OCI-LY1 (cell line): ENCODE measurements around the gene STK32C.

Source experiments
- H2AFZ ChIP-seq: fragments of 200-600 bp; sonication (generic), shearing (Covaris generic); 2 replicates; pipeline ENCODE4 v1.6.0; 2014; ENCODE audit warnings: antibody characterized with exemption, mild to moderate bottlenecking, low read length
- H3F3A ChIP-seq: fragments of 200-600 bp; sonication (generic), shearing (Covaris generic); 2 replicates; pipeline ENCODE4 v1.6.0; 2014; ENCODE audit warnings: mild to moderate bottlenecking, antibody characterized with exemption, low read length, moderate library complexity; ENCODE audit not compliant: insufficient read depth
- H3K27ac ChIP-seq: fragments of 200-600 bp; sonication (generic); 2 replicates; pipeline ENCODE4 v1.5.1; 2014; ENCODE audit warnings: low read length, mixed run types, mild to moderate bottlenecking, low read depth; ENCODE audit not compliant: poor library complexity, severe bottlenecking
- H3K27me3 ChIP-seq: fragments of 200-600 bp; sonication (generic); 2 replicates; pipeline ENCODE4 v1.6.0; 2014; ENCODE audit warnings: antibody characterized with exemption, mild to moderate bottlenecking, low read length, moderate library complexity; ENCODE audit not compliant: insufficient read depth
- H3K36me3 ChIP-seq: fragments of 200-600 bp; sonication (generic); 2 replicates; pipeline ENCODE4 v1.6.1; 2014; ENCODE audit warnings: mild to moderate bottlenecking, antibody characterized with exemption, low read length, moderate library complexity, mixed read lengths; ENCODE audit not compliant: insufficient read depth
- H3K4me1 ChIP-seq: fragments of 200-600 bp; sonication (generic); 2 replicates; pipeline ENCODE4 v1.5.1; 2014; ENCODE audit warnings: mild to moderate bottlenecking, low read length, moderate library complexity; ENCODE audit not compliant: insufficient read depth, severe bottlenecking
- H3K4me2 ChIP-seq: fragments of 200-600 bp; sonication (generic), shearing (Covaris generic); 2 replicates; pipeline ENCODE4 v1.6.1; 2014; ENCODE audit warnings: low read length
- H3K4me3 ChIP-seq: fragments of 200-600 bp; sonication (generic); 2 replicates; pipeline ENCODE4 v1.5.1; 2014; ENCODE audit warnings: low read length, low read depth, mild to moderate bottlenecking, mixed read lengths; ENCODE audit not compliant: poor library complexity, severe bottlenecking
- H3K79me2 ChIP-seq: fragments of 200-600 bp; shearing (Covaris generic); 2 replicates; pipeline ENCODE4 v1.6.1; 2016; ENCODE audit warnings: mixed run types, low read length, mixed read lengths; ENCODE audit not compliant: insufficient read depth
- H3K9ac ChIP-seq: fragments of 200-600 bp; sonication (generic), shearing (Covaris generic); 2 replicates; pipeline ENCODE4 v1.6.1; 2014; ENCODE audit warnings: mild to moderate bottlenecking, low read length, mixed read lengths
- H3K9me2 ChIP-seq: fragments of 200-600 bp; sonication (generic), shearing (Covaris generic); 2 replicates; pipeline ENCODE4 v1.6.1; 2014; ENCODE audit warnings: low read depth, mild to moderate bottlenecking, low read length, mixed read lengths
- H3K9me3 ChIP-seq: fragments of 200-600 bp; shearing (Covaris generic); 2 replicates; pipeline ENCODE4 v1.6.1; 2014; ENCODE audit warnings: low read length, mixed read lengths
- H4K20me1 ChIP-seq: fragments of 200-600 bp; sonication (generic), shearing (Covaris generic); 2 replicates; pipeline ENCODE4 v1.6.0; 2016; ENCODE audit warnings: mild to moderate bottlenecking, low read length; ENCODE audit not compliant: insufficient read depth
- CTCF ChIP-seq: fragments of 200-600 bp; sonication (generic), shearing (Covaris generic); IDR thresholded peaks from 2 replicates; pipeline ENCODE4 v1.5.1; 2017; ENCODE audit warnings: mild to moderate bottlenecking, antibody characterized with exemption, low read length, moderate library complexity, mixed read lengths
- EZH2 ChIP-seq: fragments of 200-600 bp; sonication (generic), shearing (Covaris generic); IDR thresholded peaks from 2 replicates; pipeline ENCODE4 v1.8.0; 2017; ENCODE audit warnings: borderline replicate concordance, mixed run types, mild to moderate bottlenecking, antibody characterized with exemption, low read length, moderate library complexity, mixed read lengths

Gene STK32C

GRCh38 chr10:132324186-132324585 is 16.4 kb upstream of the STK32C start:
- H3K27ac ChIP-seq = no peak overlapping the region
- H4K20me1 ChIP-seq = no peaks in the 10 kb centered on the region
- H3K9me2 ChIP-seq = no peaks in the 10 kb centered on the region
- H3K9me3 ChIP-seq = no peaks in the 10 kb centered on the region
- H3K4me2 ChIP-seq = no peak overlapping the region
- peaks cover 27% of the 10 kb centered on the region for H3K36me3 ChIP-seq
- no peak overlapping the region for H2AFZ ChIP-seq
- H3F3A ChIP-seq = no peaks in the 10 kb centered on the region
- H3K79me2 ChIP-seq = peaks cover 1% of the 10 kb centered on the region
- H3K27me3 ChIP-seq = no peaks in the 10 kb centered on the region; the same call in 1 of the 2 replicates
- TF ChIP-seq CTCF (no peak), EZH2 (no peak)
- no peak overlapping the region for H3K4me3 ChIP-seq
- peaks cover 6% of the 10 kb centered on the region for H3K4me1 ChIP-seq
- no peak overlapping the region for H3K9ac ChIP-seq

GRCh38 chr10:132322586-132323048 is 14.9 kb upstream of the STK32C start:
- Histone ChIP-seq H3K9me2 (no peaks in the 10 kb centered on the region), H3K79me2 (no peaks in the 10 kb centered on the region), H3K9me3 (no peaks in the 10 kb centered on the region), H3K4me2 (no peak overlapping the region), H3K9ac (no peak overlapping the region), H3K4me3 (no peak overlapping the region), H3F3A (no peaks in the 10 kb centered on the region), H3K27ac (no peak overlapping the region), H4K20me1 (no peaks in the 10 kb centered on the region), H3K4me1 (no peaks in the 10 kb centered on the region), H3K36me3 (peaks cover 17% of the 10 kb centered on the region; the same call in 1 of the 2 replicates), H2AFZ (no peak overlapping the region), H3K27me3 (no peaks in the 10 kb centered on the region; the same call in 1 of the 2 replicates)
- TF ChIP-seq EZH2 = no peak
- no peak for TF ChIP-seq CTCF

- TF ChIP-seq EZH2 (no peak), CTCF (no peak)
- H3K27ac ChIP-seq = no peak overlapping the region
- H3F3A ChIP-seq = no peaks in the 10 kb centered on the region
- no peak overlapping the region for H2AFZ ChIP-seq
- H3K36me3 ChIP-seq = peaks cover 11% of the 10 kb centered on the region; the same call in 1 of the 2 replicates
- no peak overlapping the region for H3K9ac ChIP-seq
- H4K20me1 ChIP-seq = no peaks in the 10 kb centered on the region
- H3K9me3 ChIP-seq = no peaks in the 10 kb centered on the region
- no peaks in the 10 kb centered on the region for H3K79me2 ChIP-seq
- H3K4me1 ChIP-seq = no peaks in the 10 kb centered on the region
- H3K9me2 ChIP-seq = no peaks in the 10 kb centered on the region
- no peak overlapping the region for H3K4me3 ChIP-seq
- no peak overlapping the region for H3K4me2 ChIP-seq
- no peaks in the 10 kb centered on the region; the same call in 1 of the 2 replicates for H3K27me3 ChIP-seq
Measured at GRCh38 chr10:132321726-132322125, 14.0 kb upstream of the STK32C start.
